ENCODE data around the gene CTNNBL1.
A peak's percentile ranks its signal among the peaks of the same experiment; 100 is the strongest.
"Not testable (repeated sequence)": the region's sequence is repeated elsewhere in the genome, so short reads cannot be mapped to it uniquely, and the experiment has no call there.

Gene CTNNBL1

DNA sequence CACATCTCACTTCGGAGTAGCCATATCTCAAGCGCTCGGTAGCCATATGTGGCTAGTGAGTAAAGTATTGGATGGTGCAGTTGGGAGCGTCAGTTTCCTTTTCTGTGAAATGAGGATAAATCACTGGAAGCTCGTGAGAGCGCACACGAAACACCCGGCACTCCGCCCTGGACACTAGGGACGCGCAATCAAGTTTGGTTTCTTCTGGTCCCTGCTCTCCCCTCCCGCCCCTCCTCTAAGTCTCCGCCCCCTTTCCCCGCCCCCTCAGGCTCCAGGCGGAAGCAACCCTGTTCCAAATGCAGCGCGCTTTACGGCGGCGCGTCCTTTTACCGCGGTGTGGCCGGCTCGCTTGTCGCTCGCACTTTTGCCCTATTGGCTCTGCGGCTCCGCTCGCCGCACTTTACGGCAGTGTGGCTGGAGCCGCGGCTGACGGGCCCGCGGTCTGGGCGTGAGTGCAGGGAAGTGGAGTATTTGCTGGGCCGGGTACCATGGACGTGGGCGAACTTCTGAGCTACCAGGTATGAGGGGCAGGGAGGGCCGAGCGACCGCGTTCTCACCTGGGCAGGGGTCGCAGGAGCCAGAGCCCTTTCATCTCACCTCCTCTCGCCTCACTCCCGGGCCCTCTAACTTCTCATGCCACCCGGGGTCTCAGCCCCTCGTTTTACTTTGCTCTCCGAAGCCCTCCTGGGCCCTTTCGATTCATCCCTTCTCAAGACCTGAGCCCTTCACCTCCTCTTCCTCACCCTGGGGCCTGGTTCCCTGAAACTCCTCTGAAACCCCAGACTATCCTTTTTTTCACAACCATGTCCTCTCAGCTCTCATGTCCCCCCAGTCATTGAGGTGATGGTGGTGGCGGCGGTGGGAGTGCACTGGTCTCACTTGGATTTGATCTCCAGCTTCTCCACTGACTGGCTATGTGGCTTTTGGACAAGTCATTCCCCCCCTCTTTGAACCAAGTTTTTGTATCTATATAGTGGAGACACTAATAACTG lies at the start of gene CTNNBL1:
Gene CTNNBL1, plus strand, starts transcription at position 396 of the 992 bp plus-strand sequence. Its CDS starts 93 bp downstream, at position 489.
- DNase-seq (ENCODE audit: low read depth in 4 of 4, low spot score in 1 of 4): peak; percentile 89 to 96 (median 91)

- DNase-seq (ENCODE audit: low read depth in 4 of 4, low spot score in 1 of 4): no peak
Measured at GRCh38 chr20:37644605-37645004, 49.2 kb upstream of the CTNNBL1 start.

GRCh38 chr20:37647946-37648345 lies 45.9 kb upstream of the CTNNBL1 start:
- DNase-seq (ENCODE audit: low read depth in 4 of 4, low spot score in 1 of 4): no peak

DNA sequence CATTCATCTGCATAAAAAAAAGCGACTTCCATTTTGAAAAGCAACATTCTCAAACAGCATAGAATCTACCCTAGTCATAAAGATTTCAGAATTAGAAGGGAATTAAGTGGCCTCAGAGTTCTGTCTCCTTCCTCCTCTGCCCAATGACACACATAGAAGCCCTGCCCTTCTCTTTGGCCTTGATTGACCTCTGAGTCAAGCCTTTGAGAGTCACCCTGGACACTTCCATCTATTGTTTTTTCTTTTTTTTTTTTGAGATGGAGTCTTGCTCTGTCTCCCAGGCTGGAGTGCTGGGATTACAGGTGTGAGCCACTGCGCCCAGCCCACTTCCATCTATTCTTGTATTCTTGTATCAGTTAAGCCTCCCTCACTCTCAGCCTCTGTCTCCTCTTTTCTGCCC lies 44.8 kb upstream of the CTNNBL1 start:
- DNase-seq (ENCODE audit: low read depth in 4 of 4, low spot score in 1 of 4): no peak

DNA sequence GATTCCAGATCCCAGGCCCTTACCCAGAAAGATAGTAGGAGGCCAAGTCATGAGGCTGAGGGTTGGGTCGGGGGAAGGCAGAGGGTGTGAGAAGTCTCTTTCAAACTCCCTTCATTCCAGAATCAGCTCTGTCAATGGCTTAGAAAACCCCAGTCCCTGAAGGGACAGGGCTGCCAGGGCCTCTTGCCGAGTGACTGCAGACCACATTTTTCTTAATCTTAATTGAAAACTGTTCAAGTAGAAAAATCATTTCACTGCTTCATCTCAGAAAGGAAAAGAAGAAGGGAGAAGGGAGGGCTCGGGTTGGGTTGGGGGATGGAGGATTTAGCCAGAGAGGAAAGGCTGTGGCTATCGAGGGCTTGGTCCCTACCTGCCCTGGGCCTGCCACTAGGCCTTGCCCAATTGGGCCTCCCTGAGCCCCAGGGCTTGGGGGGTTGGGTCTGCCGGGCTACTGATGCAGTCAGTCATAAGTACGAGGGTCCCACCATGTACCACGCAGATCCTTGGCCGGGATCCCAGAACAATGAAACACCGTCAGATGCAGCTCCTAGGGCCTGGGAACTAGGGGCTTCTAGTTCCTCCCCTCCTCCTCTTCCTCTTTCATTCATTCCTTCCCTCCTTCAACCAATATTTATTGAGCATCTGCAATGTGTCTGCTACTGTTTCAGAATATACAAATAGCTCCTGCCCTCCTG lies 44.0 kb upstream of the CTNNBL1 start:
- no peak for DNase-seq (ENCODE audit: low read depth in 4 of 4, low spot score in 1 of 4)

GRCh38 chr20:37650661-37651060 lies 43.2 kb upstream of the CTNNBL1 start:
- no peak for DNase-seq (ENCODE audit: low read depth in 4 of 4, low spot score in 1 of 4)

GRCh38 chr20:37651932-37652331 lies 41.9 kb upstream of the CTNNBL1 start:
- peak in 2 of 4 experiments; percentile 12 to 21 for DNase-seq (ENCODE audit: low read depth in 4 of 4, low spot score in 1 of 4)

DNA sequence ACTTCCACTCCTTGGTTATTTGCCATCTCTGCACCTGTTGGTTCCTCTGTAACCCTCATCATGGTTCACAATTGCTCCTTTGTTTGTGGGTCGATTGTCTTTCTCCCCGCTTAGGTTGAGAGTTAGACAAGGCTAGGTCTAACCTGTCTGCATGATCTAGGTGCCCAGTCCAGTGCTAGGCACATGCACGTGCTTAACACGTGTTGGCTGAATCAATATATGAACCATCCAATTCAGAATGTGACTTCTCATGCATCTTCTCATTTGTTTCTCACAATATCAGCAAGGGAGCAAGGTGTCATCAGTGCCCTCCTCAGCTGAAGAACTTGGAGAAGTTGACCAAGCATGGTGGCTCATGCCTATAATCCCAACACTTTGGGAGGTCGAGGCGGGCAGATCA lies 36.9 kb upstream of the CTNNBL1 start:
- DNase-seq (ENCODE audit: low read depth in 4 of 4, low spot score in 1 of 4): no peak

DNA sequence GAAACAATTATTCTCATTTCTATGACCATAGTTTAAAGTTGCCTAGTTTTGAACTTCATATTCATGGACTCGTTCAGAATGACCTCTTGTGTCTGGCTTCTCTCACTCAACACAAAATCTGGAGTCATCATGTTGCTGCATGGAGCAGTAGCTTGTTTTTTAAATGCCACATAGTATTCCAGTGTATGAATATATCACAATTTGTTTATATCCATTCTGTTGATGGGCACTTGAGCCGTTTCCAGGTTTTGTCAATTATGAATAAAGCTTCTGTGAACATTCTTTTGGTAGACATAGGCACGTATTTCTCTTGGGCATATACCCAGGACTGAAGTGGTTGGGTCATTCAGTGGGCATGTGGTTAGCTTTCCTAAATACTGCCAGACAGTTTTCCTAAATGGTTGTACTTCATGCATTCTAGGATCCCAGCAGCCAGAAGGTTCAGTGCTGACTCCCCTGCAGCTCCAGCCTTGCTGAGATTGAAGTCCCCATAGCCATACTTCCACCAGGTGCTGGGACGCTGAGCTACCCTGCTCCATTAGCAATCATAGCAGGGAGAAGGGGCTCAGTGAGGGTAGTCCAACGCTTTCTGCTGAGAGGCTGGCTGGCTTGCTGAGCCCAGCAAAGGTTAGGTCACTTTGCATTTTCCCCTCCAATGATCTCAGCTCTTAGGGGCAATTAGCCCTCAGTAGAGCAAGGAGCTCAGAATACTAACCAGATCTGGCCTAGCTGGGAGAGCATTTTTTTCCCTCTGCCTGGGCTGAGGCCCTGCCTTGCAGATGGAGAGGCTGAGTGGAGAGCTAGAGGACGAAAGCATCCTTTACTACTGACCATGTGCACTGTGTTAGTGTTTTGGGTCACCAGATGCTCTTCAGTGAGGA lies 35.7 kb upstream of the CTNNBL1 start:
- DNase-seq (ENCODE audit: low read depth in 4 of 4, low spot score in 1 of 4): no peak

GRCh38 chr20:37661519-37661918 lies 32.3 kb upstream of the CTNNBL1 start:
- DNase-seq (ENCODE audit: low read depth in 4 of 4, low spot score in 1 of 4): no peak

GRCh38 chr20:37662308-37662707 lies 31.5 kb upstream of the CTNNBL1 start:
- no peak for DNase-seq (ENCODE audit: low read depth in 4 of 4, low spot score in 1 of 4)

- not testable (repeated sequence) for DNase-seq (ENCODE audit: low read depth in 4 of 4, low spot score in 1 of 4)
Measured at GRCh38 chr20:37664595-37664994, 29.2 kb upstream of the CTNNBL1 start.

GRCh38 chr20:37668166-37668565 lies 25.7 kb upstream of the CTNNBL1 start:
- DNase-seq (ENCODE audit: low read depth in 4 of 4, low spot score in 1 of 4): no peak

GRCh38 chr20:37669062-37669772 lies 24.6 kb upstream of the CTNNBL1 start:
- DNase-seq (ENCODE audit: low read depth in 4 of 4, low spot score in 1 of 4): no peak

GRCh38 chr20:37669773-37670236 lies 24.0 kb upstream of the CTNNBL1 start:
- no peak for DNase-seq (ENCODE audit: low read depth in 4 of 4, low spot score in 1 of 4)

DNA sequence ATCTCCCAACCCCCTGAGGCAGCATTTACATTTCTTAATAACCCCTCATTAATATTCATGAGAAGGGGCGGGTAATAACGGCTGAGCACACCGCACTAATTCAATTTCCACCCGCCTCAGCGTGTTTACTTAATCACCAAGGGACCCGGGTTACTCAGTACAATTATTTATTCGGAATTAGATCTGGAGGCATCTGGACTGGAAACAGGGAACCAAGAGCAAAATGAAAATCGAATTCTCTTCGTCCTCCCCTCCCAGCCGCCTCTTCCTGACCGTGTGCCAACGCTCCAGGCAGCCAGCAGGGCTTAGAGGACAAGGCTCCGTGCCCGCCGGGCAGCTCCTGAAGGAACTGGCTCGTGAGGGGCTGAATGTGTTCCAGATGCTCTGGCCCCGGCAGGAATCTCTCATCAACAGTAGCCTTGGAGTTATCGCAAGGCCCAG lies 23.5 kb upstream of the CTNNBL1 start:
- no peak for DNase-seq (ENCODE audit: low read depth in 4 of 4, low spot score in 1 of 4)

- DNase-seq (ENCODE audit: low read depth in 4 of 4, low spot score in 1 of 4): no peak
Measured at GRCh38 chr20:37672143-37672542, 21.7 kb upstream of the CTNNBL1 start.

- no peak for DNase-seq (ENCODE audit: low read depth in 4 of 4, low spot score in 1 of 4)
Measured at GRCh38 chr20:37673444-37673843, 20.4 kb upstream of the CTNNBL1 start.

DNA sequence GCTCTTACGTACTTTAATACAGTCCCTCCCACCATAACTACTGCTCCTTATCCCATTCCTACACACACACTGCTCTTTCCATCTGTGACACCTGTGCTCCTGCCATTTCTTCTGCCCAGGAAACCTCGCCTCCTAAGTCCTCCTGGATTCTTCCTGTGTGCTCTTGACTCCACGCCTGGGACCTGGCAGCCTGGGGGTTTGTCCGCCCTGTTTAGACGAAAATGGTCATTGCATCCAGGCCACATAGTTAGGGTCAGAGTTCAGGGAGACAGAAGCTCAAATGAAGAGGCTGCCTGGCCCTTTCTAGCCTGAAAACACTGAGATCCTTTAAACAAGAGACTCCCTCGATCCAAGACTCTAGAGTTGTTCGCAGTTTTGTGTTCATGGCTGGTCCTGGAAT lies 17.4 kb upstream of the CTNNBL1 start:
- DNase-seq (ENCODE audit: low read depth in 4 of 4, low spot score in 1 of 4): no peak

Data from stimulated activated CD4-positive, alpha-beta T cell treated with anti-CD3 and anti-CD28 coated beads, Interleukin-1b, Interleukin-23, amount 100 ng/mL, for 24 hours (primary cell).